Measurements from ENCODE around the gene TEX101.
"Not testable (repeated sequence)": the region's sequence is repeated elsewhere in the genome, so short reads cannot be mapped to it uniquely, and the experiment has no call there.

Gene TEX101

DNA sequence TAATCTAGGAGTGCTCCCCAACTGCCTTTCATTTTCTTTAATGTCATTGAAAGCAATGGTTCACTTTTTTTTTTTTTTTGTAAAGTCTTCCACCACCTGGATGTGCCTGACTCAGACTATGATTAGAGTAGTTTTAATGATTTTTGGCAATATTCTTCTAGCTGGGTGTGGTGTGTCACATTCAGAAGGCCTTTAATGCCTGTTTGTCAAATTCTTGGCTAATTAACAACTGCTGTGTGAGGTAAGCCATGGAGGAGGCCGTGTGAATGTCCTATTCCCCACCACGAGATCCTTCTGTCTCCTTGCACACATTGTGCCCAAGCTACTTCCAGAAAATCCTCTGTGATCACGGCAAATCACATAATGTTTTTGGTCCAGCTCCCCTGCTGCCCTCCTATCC is 30.9 kb upstream of the TEX101 start:
- not testable (repeated sequence) for H3K4me3 ChIP-seq (ENCODE audit: low read depth, low read length); H3K4me1 ChIP-seq (ENCODE audit: control insufficient read depth, insufficient read depth, low read length); H3K36me3 ChIP-seq (ENCODE audit: control insufficient read depth, insufficient read depth, low read length); H3K9ac ChIP-seq (ENCODE audit: low read depth, low read length); H3K27me3 ChIP-seq (ENCODE audit: control insufficient read depth, insufficient read depth, low read length); H3K27ac ChIP-seq (ENCODE audit: low read depth, low read length); H3K9me3 ChIP-seq (ENCODE audit: control insufficient read depth, insufficient read depth, low read length)

DNA sequence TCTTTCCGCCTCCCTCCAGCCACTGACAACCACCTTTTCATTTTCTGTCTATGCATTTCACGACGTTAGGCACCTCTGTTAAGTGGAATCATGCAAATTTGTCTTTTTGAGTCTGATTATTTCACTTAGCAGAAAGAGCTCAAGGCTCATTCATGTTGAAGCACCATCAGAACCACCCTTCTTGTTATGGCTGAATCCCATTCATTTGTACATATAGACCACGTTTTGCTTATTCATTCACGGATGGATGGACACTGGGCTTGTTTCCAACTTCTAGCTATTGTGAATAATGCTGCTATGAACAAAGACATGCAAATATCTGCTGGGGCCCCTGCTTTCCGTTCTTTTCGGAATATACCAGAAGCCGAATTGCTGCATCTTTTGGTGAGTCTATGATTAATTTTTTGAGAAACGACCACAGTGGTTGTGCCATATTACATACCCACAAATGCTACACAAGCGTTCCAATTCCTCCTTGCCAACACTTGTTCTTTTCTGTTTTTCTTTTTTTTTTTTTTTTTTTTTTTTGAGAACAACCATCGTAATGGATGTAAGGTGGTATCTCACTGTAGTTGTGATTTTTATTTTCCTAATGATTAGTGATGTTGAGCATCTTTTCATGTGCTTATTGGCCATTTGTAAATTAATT is 23.7 kb upstream of the TEX101 start:
- not testable (repeated sequence) for H3K27me3 ChIP-seq (ENCODE audit: control insufficient read depth, insufficient read depth, low read length); H3K9me3 ChIP-seq (ENCODE audit: control insufficient read depth, insufficient read depth, low read length); H3K9ac ChIP-seq (ENCODE audit: low read depth, low read length); H3K4me3 ChIP-seq (ENCODE audit: low read depth, low read length); H3K27ac ChIP-seq (ENCODE audit: low read depth, low read length); H3K36me3 ChIP-seq (ENCODE audit: control insufficient read depth, insufficient read depth, low read length); H3K4me1 ChIP-seq (ENCODE audit: control insufficient read depth, insufficient read depth, low read length)

DNA sequence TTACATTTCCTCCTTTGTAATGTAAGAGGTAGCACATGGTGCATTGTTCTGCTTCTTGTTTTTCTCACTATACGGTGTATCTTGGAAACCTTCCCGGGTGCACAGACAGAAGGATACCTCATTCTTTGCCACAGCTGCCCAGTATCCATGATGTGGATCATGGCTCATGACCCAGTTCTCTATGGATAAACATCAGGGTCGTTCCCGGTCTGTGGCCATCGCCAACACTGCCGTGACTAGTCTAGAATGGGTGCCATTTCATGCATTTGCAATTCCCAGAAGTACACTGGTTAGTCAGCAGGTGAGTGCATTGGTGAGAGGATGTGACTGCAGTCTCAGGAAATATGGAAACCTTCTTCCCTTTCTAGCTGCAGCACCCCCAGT is 23.1 kb upstream of the TEX101 start:
- not testable (repeated sequence) for H3K36me3 ChIP-seq (ENCODE audit: control insufficient read depth, insufficient read depth, low read length); H3K9ac ChIP-seq (ENCODE audit: low read depth, low read length); H3K9me3 ChIP-seq (ENCODE audit: control insufficient read depth, insufficient read depth, low read length); H3K27me3 ChIP-seq (ENCODE audit: control insufficient read depth, insufficient read depth, low read length); H3K4me3 ChIP-seq (ENCODE audit: low read depth, low read length); H3K27ac ChIP-seq (ENCODE audit: low read depth, low read length); H3K4me1 ChIP-seq (ENCODE audit: control insufficient read depth, insufficient read depth, low read length)

DNA sequence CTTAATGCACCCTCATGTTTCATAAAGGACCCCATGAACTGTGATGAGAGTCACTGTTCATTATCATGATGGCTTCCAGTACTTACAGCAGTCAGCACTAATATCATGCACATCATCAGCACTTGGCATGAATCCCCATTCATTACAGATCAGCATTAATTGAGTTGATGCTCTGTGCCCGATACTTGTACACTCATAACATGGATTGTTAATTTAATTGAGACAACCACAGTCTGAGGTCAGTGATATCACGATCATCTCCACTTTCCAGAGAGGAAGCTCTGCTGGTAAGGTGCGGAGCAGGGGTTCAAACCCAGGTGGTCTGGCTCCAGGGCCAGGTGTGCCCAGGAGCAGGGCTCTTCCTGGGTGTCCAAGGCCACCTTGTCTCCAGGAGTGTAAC is 21.2 kb upstream of the TEX101 start:
- not testable (repeated sequence) for H3K27ac ChIP-seq (ENCODE audit: low read depth, low read length); H3K4me1 ChIP-seq (ENCODE audit: control insufficient read depth, insufficient read depth, low read length); H3K9me3 ChIP-seq (ENCODE audit: control insufficient read depth, insufficient read depth, low read length); H3K9ac ChIP-seq (ENCODE audit: low read depth, low read length); H3K27me3 ChIP-seq (ENCODE audit: control insufficient read depth, insufficient read depth, low read length); H3K4me3 ChIP-seq (ENCODE audit: low read depth, low read length); H3K36me3 ChIP-seq (ENCODE audit: control insufficient read depth, insufficient read depth, low read length)

- Histone ChIP-seq H3K27ac (ENCODE audit: low read depth, low read length) (no peak overlapping the region), H3K27me3 (ENCODE audit: control insufficient read depth, insufficient read depth, low read length) (no peaks in the 10 kb centered on the region), H3K4me3 (ENCODE audit: low read depth, low read length) (no peak overlapping the region), H3K9ac (ENCODE audit: low read depth, low read length) (no peak overlapping the region), H3K36me3 (ENCODE audit: control insufficient read depth, insufficient read depth, low read length) (no peaks in the 10 kb centered on the region), H3K9me3 (ENCODE audit: control insufficient read depth, insufficient read depth, low read length) (no peaks in the 10 kb centered on the region), H3K4me1 (ENCODE audit: control insufficient read depth, insufficient read depth, low read length) (no peaks in the 10 kb centered on the region)
These were observed 19.1 kb upstream of the TEX101 start for GRCh38 chr19:43395561-43395960.

- Histone ChIP-seq H3K9me3 (ENCODE audit: control insufficient read depth, insufficient read depth, low read length) (no peaks in the 10 kb centered on the region), H3K36me3 (ENCODE audit: control insufficient read depth, insufficient read depth, low read length) (no peaks in the 10 kb centered on the region), H3K27ac (ENCODE audit: low read depth, low read length) (no peak overlapping the region), H3K27me3 (ENCODE audit: control insufficient read depth, insufficient read depth, low read length) (no peaks in the 10 kb centered on the region), H3K9ac (ENCODE audit: low read depth, low read length) (no peak overlapping the region), H3K4me3 (ENCODE audit: low read depth, low read length) (no peak overlapping the region), H3K4me1 (ENCODE audit: control insufficient read depth, insufficient read depth, low read length) (no peaks in the 10 kb centered on the region)
These were observed 8.4 kb upstream of the TEX101 start for GRCh38 chr19:43406297-43406696.

DNA sequence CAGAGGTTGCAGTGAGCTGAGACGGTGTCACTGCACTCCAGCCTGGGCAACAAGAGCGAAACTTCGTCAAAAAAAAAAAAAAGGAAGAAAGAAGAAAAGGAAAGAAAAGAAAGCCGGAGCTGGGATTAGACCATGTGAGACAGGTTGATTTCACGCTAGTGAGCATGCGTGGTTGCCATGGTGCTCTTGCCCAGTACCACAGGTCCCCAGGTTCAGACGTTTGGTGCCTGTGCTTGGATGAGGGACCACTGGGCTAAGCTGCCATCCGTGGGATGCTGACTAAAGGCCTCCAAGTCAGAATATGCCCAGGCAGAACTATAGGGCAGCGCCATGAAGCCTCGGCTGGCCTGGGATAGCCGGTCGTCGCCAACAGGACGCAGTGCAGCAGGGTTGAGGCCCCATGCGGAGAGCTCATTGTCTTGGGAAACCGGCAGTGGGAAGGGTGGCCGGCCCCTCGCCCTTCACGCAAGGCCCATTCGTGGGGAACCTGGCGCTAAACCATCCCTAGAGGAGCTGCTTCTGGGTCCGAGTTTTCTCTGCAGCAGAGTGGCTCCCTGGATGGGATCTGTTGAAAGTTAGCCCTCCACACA is 7.2 kb upstream of the TEX101 start:
- Histone ChIP-seq H3K4me1 (ENCODE audit: control insufficient read depth, insufficient read depth, low read length) (no peaks in the 10 kb centered on the region), H3K4me3 (ENCODE audit: low read depth, low read length) (no peak overlapping the region), H3K9ac (ENCODE audit: low read depth, low read length) (no peak overlapping the region), H3K27me3 (ENCODE audit: control insufficient read depth, insufficient read depth, low read length) (no peaks in the 10 kb centered on the region), H3K9me3 (ENCODE audit: control insufficient read depth, insufficient read depth, low read length) (peaks cover 2% of the 10 kb centered on the region; the same call in 1 of the 2 replicates), H3K36me3 (ENCODE audit: control insufficient read depth, insufficient read depth, low read length) (no peaks in the 10 kb centered on the region), H3K27ac (ENCODE audit: low read depth, low read length) (no peak overlapping the region)

GRCh38 chr19:43408043-43408442 is 6.6 kb upstream of the TEX101 start:
- H3K27me3 ChIP-seq (ENCODE audit: control insufficient read depth, insufficient read depth, low read length): no peaks in the 10 kb centered on the region
- H3K9ac ChIP-seq (ENCODE audit: low read depth, low read length): no peak overlapping the region
- H3K36me3 ChIP-seq (ENCODE audit: control insufficient read depth, insufficient read depth, low read length): no peaks in the 10 kb centered on the region
- H3K4me1 ChIP-seq (ENCODE audit: control insufficient read depth, insufficient read depth, low read length): no peaks in the 10 kb centered on the region
- no peak overlapping the region for H3K4me3 ChIP-seq (ENCODE audit: low read depth, low read length)
- peaks cover 2% of the 10 kb centered on the region; the same call in 1 of the 2 replicates for H3K9me3 ChIP-seq (ENCODE audit: control insufficient read depth, insufficient read depth, low read length)
- H3K27ac ChIP-seq (ENCODE audit: low read depth, low read length): no peak overlapping the region

GRCh38 chr19:43409415-43409814 is 5.3 kb upstream of the TEX101 start:
- H3K36me3 ChIP-seq (ENCODE audit: control insufficient read depth, insufficient read depth, low read length): no peaks in the 10 kb centered on the region
- no peaks in the 10 kb centered on the region for H3K27me3 ChIP-seq (ENCODE audit: control insufficient read depth, insufficient read depth, low read length)
- H3K4me1 ChIP-seq (ENCODE audit: control insufficient read depth, insufficient read depth, low read length): no peaks in the 10 kb centered on the region

DNA sequence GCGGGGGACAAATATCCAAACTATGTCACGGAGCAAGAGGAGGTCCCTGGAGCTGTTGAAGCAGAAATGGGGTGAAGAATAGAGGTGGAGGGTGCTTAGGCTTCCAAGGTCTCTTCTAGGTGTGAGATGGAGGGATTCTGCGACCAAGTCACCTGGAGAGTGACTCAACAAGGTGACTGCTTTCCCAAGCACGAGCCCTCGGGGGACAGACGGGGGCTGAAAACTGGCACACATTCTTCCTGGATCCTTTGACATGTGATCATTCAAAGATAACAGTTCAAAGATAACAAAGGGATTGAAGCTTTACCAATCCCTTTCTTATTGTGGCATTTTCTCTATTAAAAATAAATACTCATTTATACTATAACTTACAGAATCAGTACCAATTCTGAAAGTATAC is 2.2 kb upstream of the TEX101 start:
- Histone ChIP-seq H3K9ac (ENCODE audit: low read depth, low read length) (no peak overlapping the region), H3K27ac (ENCODE audit: low read depth, low read length) (no peak overlapping the region), H3K27me3 (ENCODE audit: control insufficient read depth, insufficient read depth, low read length) (no peaks in the 10 kb centered on the region), H3K9me3 (ENCODE audit: control insufficient read depth, insufficient read depth, low read length) (peaks cover 8% of the 10 kb centered on the region; the same call in 1 of the 2 replicates), H3K36me3 (ENCODE audit: control insufficient read depth, insufficient read depth, low read length) (no peaks in the 10 kb centered on the region), H3K4me3 (ENCODE audit: low read depth, low read length) (no peak overlapping the region), H3K4me1 (ENCODE audit: control insufficient read depth, insufficient read depth, low read length) (no peaks in the 10 kb centered on the region)

More at GRCh38 chr19:43409415-43409814, 5.3 kb upstream of the TEX101 start:
- Histone ChIP-seq H3K4me3 (ENCODE audit: low read depth, low read length) (no peak overlapping the region), H3K9me3 (ENCODE audit: control insufficient read depth, insufficient read depth, low read length) (peaks cover 6% of the 10 kb centered on the region; the same call in 1 of the 2 replicates), H3K9ac (ENCODE audit: low read depth, low read length) (no peak overlapping the region), H3K27ac (ENCODE audit: low read depth, low read length) (no peak overlapping the region)

DNA sequence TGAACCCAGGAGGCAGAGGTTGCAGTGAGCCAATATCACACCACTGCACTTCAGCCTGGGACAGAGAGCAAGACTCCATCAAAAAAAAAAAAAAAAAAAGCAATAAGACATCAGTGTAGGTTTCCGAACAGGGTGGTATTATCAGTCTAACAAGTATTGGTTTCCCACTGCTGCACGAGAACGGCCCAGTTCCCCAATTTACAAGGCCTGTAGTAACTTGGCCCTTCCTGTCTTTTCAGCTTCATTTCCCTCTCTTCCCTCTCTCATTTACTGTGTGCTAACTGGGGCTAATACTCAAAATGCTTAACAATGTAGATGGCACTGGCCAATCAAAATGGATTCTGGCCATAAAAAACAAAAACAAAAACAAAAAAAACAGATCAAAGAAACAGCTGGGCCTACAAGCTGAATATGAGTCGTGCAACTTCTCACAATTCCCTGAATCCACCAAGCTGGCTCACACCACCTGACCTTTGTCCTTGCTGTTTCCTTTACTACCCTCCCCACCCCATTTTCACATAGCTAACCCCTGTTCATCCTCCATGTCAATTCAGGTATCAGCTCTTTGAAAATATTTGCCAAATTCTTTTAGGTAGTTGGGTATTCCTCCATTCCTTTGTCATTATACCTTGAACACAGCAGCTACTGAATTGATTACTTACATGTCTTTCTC is 2.4 kb downstream of the TEX101 start:
- Histone ChIP-seq H3K4me3 (ENCODE audit: low read depth, low read length) (no peak overlapping the region), H3K27ac (ENCODE audit: low read depth, low read length) (no peak overlapping the region), H3K27me3 (ENCODE audit: control insufficient read depth, insufficient read depth, low read length) (no peaks in the 10 kb centered on the region), H3K36me3 (ENCODE audit: control insufficient read depth, insufficient read depth, low read length) (no peaks in the 10 kb centered on the region), H3K9ac (ENCODE audit: low read depth, low read length) (no peak overlapping the region), H3K4me1 (ENCODE audit: control insufficient read depth, insufficient read depth, low read length) (peaks cover 8% of the 10 kb centered on the region; the same call in 1 of the 2 replicates), H3K9me3 (ENCODE audit: control insufficient read depth, insufficient read depth, low read length) (peaks cover 8% of the 10 kb centered on the region; the same call in 1 of the 2 replicates)
